ENCODE measurements around the gene MRNIP.

MRNIP gene

GRCh38 chr5:179806250-179807048, 52.2 kb downstream of the MRNIP start, which contains the start of gene MGAT4B:
TSS of gene MGAT4B (minus strand) at chr5:179806866. CDS start at chr5:179806583, 283 bp downstream.
- TF ChIP-seq EZH2phosphoT487 (conservative IDR thresholded peaks at IDR 0.05; ENCODE audit: low read length) (no peak), CTCF (IDR thresholded peaks at IDR 0.05; ENCODE audit: insufficient read depth, low read length, poor library complexity, severe bottlenecking) (no peak)
- Histone ChIP-seq H3K36me3 (ENCODE audit: low read length) (no peaks in the 10 kb centered on the region), H3F3A (ENCODE audit: insufficient read depth) (no peaks in the 10 kb centered on the region), H3K27ac (ENCODE audit: low read depth, low read length) (peak within 1 kb of the TSS; percentile 35; the same call in 1 of the 2 replicates), H3K4me3 (ENCODE audit: insufficient read depth, low read length, poor library complexity, severe bottlenecking) (peak within 1 kb of the TSS; percentile 94), H2AFZ (ENCODE audit: low read depth, low read length, severe bottlenecking) (peak within 1 kb of the TSS; percentile 69), H3K9me3 (ENCODE audit: insufficient read depth, low read length) (no peaks in the 10 kb centered on the region), H4K20me1 (ENCODE audit: low read depth, low read length) (no peaks in the 10 kb centered on the region), H3K9me2 (replicated peaks; ENCODE audit: insufficient read depth, low read length) (no peaks in the 10 kb centered on the region), H3K27me3 (ENCODE audit: low read length) (no peaks in the 10 kb centered on the region), H3K4me2 (ENCODE audit: low read depth, low read length, poor library complexity, severe bottlenecking) (peak within 1 kb of the TSS; percentile 64), H3K9ac (ENCODE audit: low read length) (peak within 1 kb of the TSS; percentile 76), H3K79me2 (ENCODE audit: insufficient read depth, low read length) (no peaks in the 10 kb centered on the region; the same call in 1 of the 2 replicates)

DNA sequence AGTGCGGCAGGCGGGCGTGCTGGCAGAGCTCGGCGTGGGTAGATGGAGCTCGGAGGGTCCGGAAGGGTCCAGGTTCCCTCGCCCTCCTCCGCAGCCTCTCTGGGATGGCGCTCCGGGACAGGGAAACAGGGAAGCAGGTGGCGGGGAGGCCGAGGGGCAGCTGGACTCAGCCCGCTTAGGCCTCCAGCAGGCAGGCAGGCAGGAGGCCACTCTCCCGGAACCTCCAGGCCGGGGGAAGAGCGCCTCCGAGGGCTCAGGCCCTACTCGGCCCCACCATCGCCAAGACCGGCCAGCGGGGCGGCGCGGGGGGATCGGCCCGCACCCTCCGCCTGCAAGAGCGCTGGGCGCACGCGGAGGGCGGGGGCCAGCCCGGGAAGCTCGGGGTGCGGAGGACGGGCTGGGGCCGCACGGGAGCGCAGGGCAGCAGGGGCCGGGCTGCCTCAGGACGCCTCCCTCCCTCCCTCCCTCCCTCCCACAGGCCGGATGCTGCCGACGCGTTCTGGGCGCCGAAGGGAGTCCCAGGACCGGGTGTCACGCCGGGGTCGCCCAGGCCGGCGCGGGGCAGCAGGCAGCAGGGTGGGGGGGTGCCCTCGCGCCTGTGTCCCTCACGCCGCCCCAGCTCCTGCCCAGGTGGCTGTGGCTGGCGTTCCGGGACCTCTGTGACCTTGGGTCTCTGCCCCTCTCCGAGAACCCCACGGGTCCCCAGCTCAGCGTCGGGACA, 52.9 kb downstream of the MRNIP start:
- no peaks in the 10 kb centered on the region for H4K20me1 ChIP-seq (ENCODE audit: low read depth, low read length)
- no peak overlapping the region for H3K27ac ChIP-seq (ENCODE audit: low read depth, low read length)
- H2AFZ ChIP-seq (ENCODE audit: low read depth, low read length, severe bottlenecking): no peak overlapping the region
- peak overlapping the region; percentile 76 for H3K9ac ChIP-seq (ENCODE audit: low read length)
- no peaks in the 10 kb centered on the region; the same call in 1 of the 2 replicates for H3K79me2 ChIP-seq (ENCODE audit: insufficient read depth, low read length)
- H3K36me3 ChIP-seq (ENCODE audit: low read length): no peaks in the 10 kb centered on the region
- TF ChIP-seq CTCF (IDR thresholded peaks at IDR 0.05; ENCODE audit: insufficient read depth, low read length, poor library complexity, severe bottlenecking): no peak
- no peak for TF ChIP-seq EZH2phosphoT487 (conservative IDR thresholded peaks at IDR 0.05; ENCODE audit: low read length)
- peak overlapping the region; percentile 94 for H3K4me3 ChIP-seq (ENCODE audit: insufficient read depth, low read length, poor library complexity, severe bottlenecking)
- H3F3A ChIP-seq (ENCODE audit: insufficient read depth): no peaks in the 10 kb centered on the region
- no peaks in the 10 kb centered on the region for H3K9me3 ChIP-seq (ENCODE audit: insufficient read depth, low read length)
- H3K9me2 ChIP-seq (replicated peaks; ENCODE audit: insufficient read depth, low read length): no peaks in the 10 kb centered on the region
- H3K4me2 ChIP-seq (ENCODE audit: low read depth, low read length, poor library complexity, severe bottlenecking): peak overlapping the region; percentile 64
- H3K27me3 ChIP-seq (ENCODE audit: low read length): no peaks in the 10 kb centered on the region

DNA sequence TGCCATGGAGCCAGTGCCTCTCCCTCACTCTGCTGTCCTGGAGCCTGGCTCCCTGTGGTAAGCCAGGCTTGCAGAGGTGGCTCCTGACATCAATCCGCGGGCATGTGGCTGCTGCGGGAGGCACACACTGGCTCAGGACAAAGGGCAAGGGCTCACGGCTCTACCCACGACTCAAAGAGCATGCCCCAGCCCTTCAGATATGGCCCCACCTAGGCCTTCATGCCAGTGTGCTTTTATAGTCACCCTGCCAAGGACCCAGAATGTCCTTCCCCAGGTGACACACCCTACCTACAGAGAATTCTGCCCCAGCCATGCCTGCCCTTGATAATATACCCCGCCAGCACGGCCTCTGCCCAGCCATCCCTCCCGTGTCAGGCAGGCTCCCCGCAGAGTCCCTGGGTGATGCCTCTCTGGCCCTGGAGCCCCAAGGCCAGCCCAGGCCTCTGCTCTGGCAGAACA, 53.5 kb downstream of the MRNIP start:
- Histone ChIP-seq H3K4me2 (ENCODE audit: low read depth, low read length, poor library complexity, severe bottlenecking) (peak overlapping the region; percentile 64), H3F3A (ENCODE audit: insufficient read depth) (no peaks in the 10 kb centered on the region), H2AFZ (ENCODE audit: low read depth, low read length, severe bottlenecking) (no peak overlapping the region), H3K36me3 (ENCODE audit: low read length) (no peaks in the 10 kb centered on the region), H4K20me1 (ENCODE audit: low read depth, low read length) (no peaks in the 10 kb centered on the region), H3K79me2 (ENCODE audit: insufficient read depth, low read length) (no peaks in the 10 kb centered on the region; the same call in 1 of the 2 replicates), H3K9me3 (ENCODE audit: insufficient read depth, low read length) (no peaks in the 10 kb centered on the region), H3K9me2 (replicated peaks; ENCODE audit: insufficient read depth, low read length) (no peaks in the 10 kb centered on the region), H3K4me3 (ENCODE audit: insufficient read depth, low read length, poor library complexity, severe bottlenecking) (peak overlapping the region; percentile 94), H3K27ac (ENCODE audit: low read depth, low read length) (no peak overlapping the region), H3K27me3 (ENCODE audit: low read length) (no peaks in the 10 kb centered on the region), H3K9ac (ENCODE audit: low read length) (peak overlapping the region; percentile 76)
- no peak for TF ChIP-seq CTCF (IDR thresholded peaks at IDR 0.05; ENCODE audit: insufficient read depth, low read length, poor library complexity, severe bottlenecking)
- TF ChIP-seq EZH2phosphoT487 (conservative IDR thresholded peaks at IDR 0.05; ENCODE audit: low read length): no peak

All from SU-DHL-6 (cell line).